ENCODE results near the gene CNTNAP1. TPM values are rescaled to one million over a fixed set of nuclear protein-coding genes. Genes with fewer than 3 reads are reported as not detected.
A peak's percentile ranks its signal among the peaks of the same experiment; 100 is the strongest.

CNTNAP1 gene
- 15.1 and 29.7 TPM in 2 replicates for total RNA-seq (ENCODE audit: low replicate concordance)

DNA sequence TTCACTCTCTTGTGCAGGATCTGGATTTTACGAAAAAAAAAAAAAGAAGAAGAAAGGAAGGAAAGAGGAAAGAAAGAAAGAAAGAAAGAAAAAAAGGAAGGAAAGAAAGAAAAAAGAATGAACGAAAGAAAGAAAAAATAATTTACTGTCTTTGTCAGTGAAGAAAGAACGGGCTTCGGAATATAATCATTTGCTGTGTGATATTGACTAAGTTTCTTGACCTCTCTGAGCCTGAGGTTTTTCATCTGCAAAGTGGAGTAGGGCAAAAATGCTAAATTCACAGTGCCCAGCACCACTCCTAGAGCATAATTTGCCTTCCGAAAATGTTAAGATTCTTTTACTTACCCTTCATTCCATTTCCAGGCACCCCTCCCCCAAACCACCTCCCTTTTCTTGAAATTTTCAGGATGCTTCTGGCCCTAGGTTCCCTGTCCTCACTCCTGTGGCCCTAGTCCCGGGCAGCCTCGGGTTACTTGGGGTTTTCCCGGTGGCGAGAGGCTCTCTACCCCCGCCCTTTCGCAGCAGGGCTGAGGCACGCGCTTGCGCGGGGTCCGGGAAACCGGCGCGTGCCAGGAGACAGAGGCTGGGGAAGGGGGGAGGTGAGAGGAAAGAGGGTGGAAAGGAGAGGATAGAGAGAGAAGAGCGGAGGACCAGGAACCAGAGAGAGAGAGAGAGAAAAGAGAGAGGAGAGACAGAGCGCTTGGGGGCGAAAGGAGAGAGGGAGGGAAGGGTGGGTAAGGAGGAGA, at the start of gene CNTNAP1:
CNTNAP1 (plus strand) TSS at position 556 of the 746 bp plus-strand sequence. CDS start 299 bp downstream, outside the sequence.
- Mint-ChIP-seq H3K36me3 (peaks cover 10% of the 10 kb centered on the region), H3K4me3 (peak within 1 kb of the TSS; percentile 90), H3K4me1 (peaks cover 46% of the 10 kb centered on the region), H3K27me3 (ENCODE audit: insufficient read depth, low read depth) (peaks cover 5% of the 10 kb centered on the region), H3K9me3 (no peaks in the 10 kb centered on the region), H3K27ac (peak within 1 kb of the TSS; percentile 30)
- H3K36me3 ChIP-seq = no peaks in the 10 kb centered on the region
- H3F3A ChIP-seq (ENCODE audit: low read depth) = peaks cover 67% of the 10 kb centered on the region
- H3K4me1 ChIP-seq = peaks cover 32% of the 10 kb centered on the region
- H2AFZ ChIP-seq (replicated peaks) = peak within 1 kb of the TSS; percentile 75
- peak within 1 kb of the TSS; percentile 83 for H3K4me2 ChIP-seq
- no peak for TF ChIP-seq EZH2 (IDR thresholded peaks at IDR 0.05)
- TF ChIP-seq EZH2phosphoT487 (IDR thresholded peaks at IDR 0.05) = no peak
- no peak for TF ChIP-seq CTCF (IDR thresholded peaks at IDR 0.05)
- DNase-seq (ENCODE audit: low spot score) = peak; percentile 89
- H3K9ac ChIP-seq = no peak within 1 kb of the TSS
- peaks cover 17% of the 10 kb centered on the region for H3K27me3 ChIP-seq
- H3K27ac ChIP-seq = no peak within 1 kb of the TSS
- H4K20me1 ChIP-seq (ENCODE audit: low read depth) = peaks cover 7% of the 10 kb centered on the region
- H3K9me3 ChIP-seq (ENCODE audit: low read depth) = no peaks in the 10 kb centered on the region
- H3K4me3 ChIP-seq = peak within 1 kb of the TSS; percentile 68
- no peaks in the 10 kb centered on the region for H3K79me2 ChIP-seq (ENCODE audit: low read depth)

GRCh38 chr17:42632949-42633444, 49.3 kb upstream of the CNTNAP1 start:
- H3K4me1 Mint-ChIP-seq = no peaks in the 10 kb centered on the region
- Histone ChIP-seq H3K9me3 (ENCODE audit: low read depth) (no peaks in the 10 kb centered on the region), H3K79me2 (ENCODE audit: low read depth) (no peaks in the 10 kb centered on the region), H2AFZ (replicated peaks) (peak overlapping the region; percentile 12), H3K4me2 (no peak overlapping the region), H3K4me1 (no peaks in the 10 kb centered on the region), H3K9ac (no peak overlapping the region), H3K27ac (no peak overlapping the region), H3K4me3 (no peak overlapping the region), H3K36me3 (no peaks in the 10 kb centered on the region), H3K27me3 (no peaks in the 10 kb centered on the region), H4K20me1 (ENCODE audit: low read depth) (no peaks in the 10 kb centered on the region), H3F3A (ENCODE audit: low read depth) (no peaks in the 10 kb centered on the region)
- no peaks in the 10 kb centered on the region for H3K27me3 Mint-ChIP-seq (ENCODE audit: insufficient read depth, low read depth)
- no peak for TF ChIP-seq CTCF (IDR thresholded peaks at IDR 0.05)
- TF ChIP-seq EZH2phosphoT487 (IDR thresholded peaks at IDR 0.05) = no peak
- no peak for TF ChIP-seq EZH2 (IDR thresholded peaks at IDR 0.05)
- no peaks in the 10 kb centered on the region for H3K36me3 Mint-ChIP-seq
- peak overlapping the region; percentile 82 for H3K27ac Mint-ChIP-seq
- H3K9me3 Mint-ChIP-seq = no peaks in the 10 kb centered on the region
- no peak overlapping the region for H3K4me3 Mint-ChIP-seq
- no peak for DNase-seq (ENCODE audit: low spot score)

GRCh38 chr17:42639525-42640113, 42.7 kb upstream of the CNTNAP1 start:
- Mint-ChIP-seq H3K9me3 (no peaks in the 10 kb centered on the region), H3K27ac (no peak overlapping the region), H3K4me3 (no peak overlapping the region), H3K27me3 (ENCODE audit: insufficient read depth, low read depth) (peaks cover 3% of the 10 kb centered on the region), H3K36me3 (no peaks in the 10 kb centered on the region), H3K4me1 (peaks cover 8% of the 10 kb centered on the region)
- Histone ChIP-seq H3K4me1 (no peaks in the 10 kb centered on the region), H3K4me2 (no peak overlapping the region), H3K27me3 (no peaks in the 10 kb centered on the region), H3F3A (ENCODE audit: low read depth) (peaks cover 3% of the 10 kb centered on the region), H2AFZ (replicated peaks) (peak overlapping the region; percentile 50), H4K20me1 (ENCODE audit: low read depth) (no peaks in the 10 kb centered on the region), H3K36me3 (no peaks in the 10 kb centered on the region), H3K79me2 (ENCODE audit: low read depth) (no peaks in the 10 kb centered on the region), H3K27ac (no peak overlapping the region), H3K4me3 (no peak overlapping the region), H3K9me3 (ENCODE audit: low read depth) (no peaks in the 10 kb centered on the region), H3K9ac (no peak overlapping the region)
- TF ChIP-seq CTCF (IDR thresholded peaks at IDR 0.05) (no peak), EZH2 (IDR thresholded peaks at IDR 0.05) (no peak)
- DNase-seq (ENCODE audit: low spot score) = no peak
